ENCODE measurements around the gene PODXL2. TPM values are rescaled to one million over a fixed set of nuclear protein-coding genes. Genes with fewer than 3 reads are reported as not detected.

The PODXL2 gene
- polyA plus RNA-seq, 1 experiment = 3.4 TPM

GRCh38 chr3:127674790-127675189 lies 45.8 kb downstream of the PODXL2 start:
- Histone ChIP-seq H3K4me3 (ENCODE audit: low read depth, low read length) (no peak overlapping the region), H3K27me3 (ENCODE audit: control insufficient read depth, insufficient read depth, low read length) (no peaks in the 10 kb centered on the region), H3K36me3 (ENCODE audit: control insufficient read depth, insufficient read depth, low read length) (peaks cover 13% of the 10 kb centered on the region)
- CTCF ChIA-PET = no interaction called here
- no peak for DNase-seq (ENCODE audit: low read depth)
- TF ChIP-seq CTCF (IDR thresholded peaks at IDR 0.05; ENCODE audit: insufficient read depth, low read depth, low read length) = no peak
- POLR2A ChIA-PET = no interaction called here

GRCh38 chr3:127675651-127676391 lies 46.8 kb downstream of the PODXL2 start:
- POLR2A ChIA-PET = no interaction called here
- no peak for DNase-seq (ENCODE audit: low read depth)
- H3K27me3 ChIP-seq (ENCODE audit: control insufficient read depth, insufficient read depth, low read length) = no peaks in the 10 kb centered on the region
- H3K36me3 ChIP-seq (ENCODE audit: control insufficient read depth, insufficient read depth, low read length) = peaks cover 16% of the 10 kb centered on the region
- TF ChIP-seq CTCF (IDR thresholded peaks at IDR 0.05; ENCODE audit: insufficient read depth, low read depth, low read length) = no peak
- CTCF ChIA-PET = no interaction called here
- H3K4me3 ChIP-seq (ENCODE audit: low read depth, low read length) = no peak overlapping the region

- no peak overlapping the region for H3K4me3 ChIP-seq (ENCODE audit: low read depth, low read length)
- H3K36me3 ChIP-seq (ENCODE audit: control insufficient read depth, insufficient read depth, low read length) = peaks cover 16% of the 10 kb centered on the region
- no peak for DNase-seq (ENCODE audit: low read depth)
- CTCF ChIA-PET = interaction anchor here (1.3 kb wide), 1 partner anchor 15 kb away, joined by 4 read pairs; no protein-coding TSS in a partner anchor
- POLR2A ChIA-PET = no interaction called here
- no peak for TF ChIP-seq CTCF (IDR thresholded peaks at IDR 0.05; ENCODE audit: insufficient read depth, low read depth, low read length)
- no peaks in the 10 kb centered on the region for H3K27me3 ChIP-seq (ENCODE audit: control insufficient read depth, insufficient read depth, low read length)
Measured at GRCh38 chr3:127676456-127676855, 47.5 kb downstream of the PODXL2 start.

- ChIA-PET POLR2A (no interaction called here), CTCF (interaction anchor here (1.3 kb wide), 1 partner anchor 14 kb away, joined by 4 read pairs; no protein-coding TSS in a partner anchor)
- Histone ChIP-seq H3K27me3 (ENCODE audit: control insufficient read depth, insufficient read depth, low read length) (no peaks in the 10 kb centered on the region), H3K4me3 (ENCODE audit: low read depth, low read length) (no peak overlapping the region), H3K36me3 (ENCODE audit: control insufficient read depth, insufficient read depth, low read length) (peaks cover 16% of the 10 kb centered on the region)
- no peak for TF ChIP-seq CTCF (IDR thresholded peaks at IDR 0.05; ENCODE audit: insufficient read depth, low read depth, low read length)
- DNase-seq (ENCODE audit: low read depth) = no peak
Measured at GRCh38 chr3:127676921-127677351, 48.0 kb downstream of the PODXL2 start.

- Histone ChIP-seq H3K36me3 (ENCODE audit: control insufficient read depth, insufficient read depth, low read length) (peaks cover 16% of the 10 kb centered on the region), H3K4me3 (ENCODE audit: low read depth, low read length) (no peak overlapping the region), H3K27me3 (ENCODE audit: control insufficient read depth, insufficient read depth, low read length) (no peaks in the 10 kb centered on the region)
- ChIA-PET CTCF (interaction anchor here (0.8 to 1.4 kb wide), 3 partner anchors 13 to 25 kb away, joined by 3 to 4 read pairs (median 3); no protein-coding TSS in a partner anchor), POLR2A (no interaction called here)
- no peak for TF ChIP-seq CTCF (IDR thresholded peaks at IDR 0.05; ENCODE audit: insufficient read depth, low read depth, low read length)
- no peak for DNase-seq (ENCODE audit: low read depth)
Measured at GRCh38 chr3:127677541-127678314, 48.7 kb downstream of the PODXL2 start.
